GM19455 (cell line): ENCODE data around the gene TMX2.
"Not testable (repeated sequence)": the region's sequence is repeated elsewhere in the genome, so short reads cannot be mapped to it uniquely, and the experiment has no call there.

Source experiments
- ATAC-seq: cut with Tn5 transposase; IDR thresholded peaks from one replicate; pipeline ENCODE4 v1.9.1; 2021; ENCODE audit not compliant: unreplicated experiment

The TMX2 gene

DNA sequence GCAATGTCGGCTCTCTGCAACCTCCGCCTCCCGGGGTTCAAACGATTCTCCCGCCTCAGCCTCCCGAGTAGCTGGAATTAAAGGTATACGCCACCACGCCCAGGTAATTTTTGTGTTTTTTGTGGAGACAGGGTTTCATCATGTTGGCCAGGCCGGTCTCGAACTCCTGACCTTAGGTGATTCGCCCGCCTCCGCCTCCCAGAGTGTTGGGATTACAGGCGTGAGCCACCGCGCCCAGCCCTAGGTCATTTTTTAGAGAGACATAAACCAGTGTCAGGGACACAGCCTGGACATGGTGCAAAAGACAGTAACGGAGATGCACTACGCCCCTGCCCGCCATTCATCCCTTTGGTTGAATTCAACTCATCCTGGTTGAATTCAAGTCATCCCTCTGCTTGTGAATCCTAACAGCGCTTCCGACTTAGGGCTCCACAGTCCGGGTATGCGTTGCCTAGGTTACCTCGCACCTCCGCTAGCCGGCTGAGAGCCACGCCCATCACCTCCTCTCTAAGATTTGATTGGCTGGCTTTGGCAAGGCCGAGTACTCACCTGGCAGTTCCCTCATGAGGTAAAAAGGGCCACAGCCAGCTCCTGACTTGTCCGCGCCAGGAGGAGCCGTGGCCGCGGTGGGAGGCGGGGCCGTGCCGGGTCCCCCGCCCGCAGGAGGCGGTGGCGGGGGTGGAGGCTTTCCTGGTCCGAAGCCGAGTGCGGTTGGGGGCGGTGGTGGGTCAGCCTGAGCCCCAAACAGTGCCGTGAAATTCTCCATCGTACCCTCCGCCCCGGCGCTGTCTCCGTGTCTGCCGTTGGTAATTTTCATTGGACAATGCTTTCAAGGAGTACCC, 758 bp upstream of the TMX2 start, which contains the start of gene MED19:
TSS of gene MED19 (minus strand) at position 802 of the 842 bp plus-strand sequence. CDS start at position 766, 36 bp downstream.
- peak; percentile 48 for ATAC-seq

DNA sequence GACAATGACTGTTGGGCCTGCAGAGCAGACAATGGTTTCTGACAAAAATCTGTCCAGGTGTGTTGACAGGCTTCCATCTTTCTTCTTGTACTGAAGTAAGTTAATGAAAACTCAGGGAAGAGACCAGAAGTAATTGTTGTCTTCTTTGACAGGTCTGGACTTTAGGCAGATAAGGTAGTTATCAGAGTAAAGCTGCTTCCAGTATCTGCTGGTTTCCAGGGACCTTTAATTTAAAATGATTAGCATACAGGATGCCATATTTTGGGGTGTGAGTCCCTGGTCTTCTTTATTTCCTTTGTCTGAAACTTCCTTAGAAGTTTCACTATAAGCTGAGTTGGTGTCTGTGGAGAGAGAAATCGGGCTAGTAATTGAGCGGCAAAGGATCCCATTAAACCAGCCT, 1.4 kb downstream of the TMX2 start:
- ATAC-seq, result no peak

DNA sequence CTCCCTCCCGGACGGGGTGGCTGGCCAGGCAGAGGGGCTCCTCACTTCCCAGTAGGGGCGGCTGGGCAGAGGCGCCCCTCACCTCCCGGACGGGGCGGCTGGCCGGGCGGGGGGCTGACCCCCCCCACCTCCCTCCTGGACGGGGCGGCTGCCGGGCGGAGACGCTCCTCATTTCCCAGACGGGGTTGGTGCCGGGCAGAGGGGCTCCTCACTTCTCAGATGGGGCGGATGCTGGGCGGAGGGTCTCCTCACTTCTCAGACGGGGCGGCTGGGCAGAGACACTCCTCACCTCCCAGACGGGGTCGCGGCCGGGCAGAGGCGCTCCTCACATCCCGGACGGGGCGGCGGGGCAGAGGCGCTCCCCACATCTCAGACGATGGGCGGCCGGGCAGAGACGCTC, 4.3 kb downstream of the TMX2 start:
- ATAC-seq, result not testable (repeated sequence)

DNA sequence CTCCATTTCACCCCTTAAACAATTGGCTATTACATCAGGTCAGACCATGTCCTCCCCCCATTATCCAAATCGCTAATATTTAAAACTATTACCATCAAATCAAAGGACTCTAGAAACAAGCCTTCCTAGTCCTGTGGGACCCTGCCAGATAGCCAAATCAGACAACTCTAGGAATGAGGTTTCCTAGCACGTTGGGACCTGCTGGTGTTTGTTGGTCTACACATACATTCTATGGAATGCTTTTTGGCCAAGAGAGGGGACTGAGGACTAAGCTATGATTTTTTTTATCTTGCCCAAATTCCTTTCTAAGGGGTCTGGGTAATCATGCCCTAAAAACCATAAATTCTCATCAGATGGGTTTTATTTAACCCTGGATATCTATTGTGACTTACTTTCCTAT, 14.8 kb downstream of the TMX2 start:
- ATAC-seq, result no peak

DNA sequence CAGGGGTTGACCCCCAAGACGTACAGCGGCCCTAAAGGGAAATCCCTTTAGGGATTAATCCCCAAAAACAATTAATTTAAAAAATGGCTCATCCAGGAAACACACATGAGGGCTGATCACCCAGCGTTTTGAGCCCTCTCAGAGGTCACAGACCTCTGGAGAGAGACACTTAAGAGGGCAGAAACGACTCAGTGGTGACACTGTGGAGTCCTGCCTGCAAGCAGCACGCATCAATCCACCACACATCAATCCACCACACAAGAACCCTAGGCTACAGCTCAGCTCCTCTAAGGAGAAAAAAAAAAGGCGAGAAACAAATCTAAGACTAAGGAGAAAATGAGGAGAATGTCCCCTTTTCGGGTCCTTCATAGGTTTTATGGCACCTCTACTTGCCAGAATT, 16.4 kb downstream of the TMX2 start:
- ATAC-seq, result no peak

DNA sequence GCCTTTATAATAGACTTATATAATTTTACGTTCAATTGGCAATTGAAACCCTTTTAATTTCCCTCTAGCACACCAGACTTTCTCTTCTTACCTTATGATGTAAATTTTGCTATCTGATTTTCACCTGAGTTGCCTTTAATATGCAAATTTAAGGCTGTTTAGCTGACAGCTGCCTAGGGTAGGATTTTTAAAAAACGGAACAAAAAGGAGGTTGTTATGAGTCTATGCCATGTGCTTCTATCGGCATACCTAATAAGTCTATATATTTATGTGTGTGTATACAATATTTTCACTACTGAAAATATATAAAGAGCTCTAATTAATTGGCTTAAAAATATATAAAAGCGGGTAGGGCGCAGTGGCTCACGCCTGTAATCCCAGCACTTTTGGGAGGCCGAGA, 17.1 kb downstream of the TMX2 start:
- ATAC-seq, result no peak

DNA sequence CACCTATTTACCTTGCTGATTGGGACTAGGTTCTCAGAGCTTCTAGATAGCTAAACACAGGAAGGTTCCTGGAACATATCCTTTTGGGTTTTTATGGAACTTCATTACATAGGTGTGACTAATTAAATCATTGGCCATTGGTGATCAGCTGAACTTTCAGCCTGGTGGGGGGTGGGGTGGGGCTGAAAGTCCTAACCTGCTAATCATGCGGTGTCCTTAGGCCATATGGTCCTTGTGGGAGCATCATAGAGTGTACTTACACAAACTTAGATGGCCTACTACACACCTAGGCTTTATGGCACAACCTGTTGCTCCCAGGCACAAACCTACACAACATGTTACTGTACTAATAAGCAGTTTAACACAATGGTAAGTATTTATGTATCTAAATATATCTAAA, 20.3 kb downstream of the TMX2 start:
- ATAC-seq, result no peak

DNA sequence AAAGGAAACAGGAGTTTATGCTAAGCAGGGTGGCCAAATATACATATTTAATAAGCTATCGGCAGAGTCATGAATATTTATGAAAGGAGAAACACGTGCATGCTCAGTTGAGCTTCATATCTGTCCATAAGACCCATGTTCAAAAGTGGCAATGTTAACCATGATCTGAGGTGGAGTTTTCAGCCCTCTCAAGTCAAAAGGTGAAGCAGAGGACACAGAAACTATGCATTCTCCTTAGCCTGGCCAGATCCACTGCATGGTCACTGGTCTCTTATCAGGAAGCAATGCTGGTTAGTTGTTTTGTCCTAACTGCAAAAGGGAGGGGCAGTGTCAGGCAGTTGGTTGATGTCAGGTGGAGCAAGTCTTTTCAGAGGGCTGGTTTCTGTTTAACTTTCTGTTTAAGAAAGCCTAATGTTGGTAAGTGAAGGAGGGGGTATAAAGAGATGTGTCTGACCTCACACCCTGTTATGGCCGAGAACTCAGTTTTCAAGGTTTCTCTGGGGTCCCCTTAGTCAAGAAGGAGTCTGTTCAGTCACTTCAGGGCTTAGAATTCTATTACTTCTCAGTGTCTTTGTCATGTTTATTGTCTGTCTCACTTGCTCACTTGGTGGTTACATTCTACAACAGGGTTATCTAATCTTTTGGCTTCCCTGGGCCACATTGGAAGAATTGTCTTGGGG, 23.4 kb downstream of the TMX2 start:
- ATAC-seq, result no peak

DNA sequence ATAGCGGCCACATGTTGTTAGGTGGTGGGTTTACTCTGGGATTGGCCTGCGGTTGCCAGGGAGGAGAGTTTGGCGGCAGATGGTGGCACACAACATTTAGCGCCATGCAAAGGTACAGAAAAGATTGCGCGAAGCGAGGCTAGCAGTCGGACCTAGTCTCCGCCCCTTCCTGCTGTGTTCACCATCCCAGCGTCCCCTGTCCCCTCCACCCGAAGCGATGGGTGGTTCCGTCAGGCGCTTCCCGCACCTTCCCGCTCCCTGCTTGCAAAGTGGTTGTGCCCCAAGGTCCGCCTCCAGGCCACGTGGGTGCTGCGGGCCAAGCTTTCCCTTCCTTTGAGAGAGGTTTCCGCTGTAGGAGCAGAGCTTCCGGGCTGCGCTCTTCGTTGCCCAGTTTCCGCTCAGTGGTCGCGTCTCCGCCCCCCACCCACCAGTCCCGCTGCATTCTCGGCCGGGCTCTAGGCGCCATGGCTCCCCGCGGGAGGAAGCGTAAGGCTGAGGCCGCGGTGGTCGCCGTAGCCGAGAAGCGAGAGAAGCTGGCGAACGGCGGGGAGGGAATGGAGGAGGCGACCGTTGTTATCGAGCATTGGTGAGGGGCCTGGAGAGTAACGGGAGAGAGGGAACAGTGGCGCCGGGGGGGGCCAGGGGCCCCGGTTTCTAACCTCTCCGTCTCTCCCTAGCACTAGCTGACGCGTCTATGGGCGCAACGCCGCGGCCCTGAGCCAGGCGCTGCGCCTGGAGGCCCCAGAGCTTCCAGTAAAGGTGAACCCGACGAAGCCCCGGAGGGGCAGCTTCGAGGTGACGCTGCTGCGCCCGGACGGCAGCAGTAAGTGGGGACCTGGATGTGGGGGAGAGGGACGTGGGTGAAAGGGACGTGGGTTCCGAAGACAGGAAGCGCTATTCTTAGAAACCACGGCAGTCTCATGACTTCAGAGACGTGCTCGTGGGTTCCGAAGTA, 29.0 kb downstream of the TMX2 start, which contains the start of gene SELENOH:
TSS of gene SELENOH (plus strand) at position 360 of the 955 bp plus-strand sequence. CDS start at position 465, 105 bp downstream.
- peak; percentile 87 for ATAC-seq

DNA sequence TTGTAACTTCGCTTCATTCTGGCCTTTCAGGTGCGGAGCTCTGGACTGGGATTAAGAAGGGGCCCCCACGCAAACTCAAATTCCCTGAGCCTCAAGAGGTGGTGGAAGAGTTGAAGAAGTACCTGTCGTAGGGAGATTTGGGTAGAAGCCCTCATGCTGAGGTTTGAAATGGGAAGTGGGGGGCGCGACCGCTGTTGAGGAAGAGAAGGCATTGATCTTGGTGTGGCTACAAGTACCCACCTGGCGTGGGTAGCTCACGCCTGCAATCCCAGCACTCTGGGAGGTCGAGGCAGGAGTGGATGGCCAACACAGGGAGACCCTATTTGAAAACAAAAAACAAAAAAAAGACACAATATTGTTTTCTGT, 29.7 kb downstream of the TMX2 start:
- ATAC-seq, result no peak

DNA sequence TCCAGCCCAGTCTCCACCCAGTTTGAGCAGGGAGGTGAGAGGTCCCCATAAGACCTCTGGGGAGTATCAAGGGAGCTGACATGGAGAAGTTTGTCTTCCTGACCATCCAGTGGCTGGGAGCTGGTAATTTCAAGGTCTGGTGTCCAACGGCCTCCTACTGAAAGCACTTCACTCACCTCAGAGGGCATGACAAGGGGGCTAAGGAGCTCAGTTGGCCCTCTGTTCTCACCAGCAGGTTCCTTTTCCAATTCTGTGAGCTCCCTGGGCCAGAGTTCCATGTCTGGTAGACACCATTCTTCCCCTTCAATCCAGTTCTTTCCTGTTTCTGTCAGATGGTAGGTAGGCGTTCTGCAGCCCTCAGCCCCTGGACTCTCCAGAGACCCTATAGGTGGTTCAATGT, 32.0 kb downstream of the TMX2 start:
- ATAC-seq, result no peak

DNA sequence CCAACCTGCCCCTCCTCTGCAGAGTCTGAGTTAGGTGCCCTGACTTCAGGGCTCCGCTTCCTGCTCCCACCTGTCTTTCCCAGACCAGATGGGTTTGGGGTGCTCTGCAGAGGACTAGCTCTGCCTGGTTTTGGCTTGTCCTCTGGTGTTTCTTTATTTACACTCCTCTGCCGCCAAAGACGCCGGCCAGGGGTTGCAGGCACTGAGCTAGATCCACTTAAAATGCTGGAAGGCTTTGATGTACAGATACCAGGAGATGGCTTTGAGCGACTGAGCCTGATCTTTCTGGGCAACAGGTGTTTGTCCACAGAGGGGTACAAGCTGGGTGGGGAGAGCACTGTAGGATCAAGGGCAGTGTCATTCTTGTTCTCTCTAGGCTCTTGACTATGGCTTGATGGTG, 32.8 kb downstream of the TMX2 start:
- ATAC-seq, result no peak

DNA sequence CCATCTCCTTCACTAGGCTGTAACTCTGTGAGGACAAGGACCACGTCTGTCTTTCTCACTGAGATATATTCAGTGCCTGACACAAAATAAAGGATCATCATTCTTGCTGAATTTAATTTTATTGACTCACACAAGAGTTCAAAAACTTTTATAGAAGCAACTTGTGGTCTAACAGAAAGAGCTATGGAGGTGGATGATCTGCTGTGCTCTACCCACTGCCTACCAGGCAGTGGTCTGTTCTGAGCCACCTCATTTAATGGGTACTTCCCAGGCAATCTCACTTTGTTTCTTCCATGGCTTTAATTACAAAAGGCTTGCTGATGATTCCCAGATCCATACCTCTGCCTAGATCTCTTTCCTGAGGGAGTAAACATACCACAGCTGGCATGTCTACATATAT, 34.5 kb downstream of the TMX2 start:
- no peak for ATAC-seq

DNA sequence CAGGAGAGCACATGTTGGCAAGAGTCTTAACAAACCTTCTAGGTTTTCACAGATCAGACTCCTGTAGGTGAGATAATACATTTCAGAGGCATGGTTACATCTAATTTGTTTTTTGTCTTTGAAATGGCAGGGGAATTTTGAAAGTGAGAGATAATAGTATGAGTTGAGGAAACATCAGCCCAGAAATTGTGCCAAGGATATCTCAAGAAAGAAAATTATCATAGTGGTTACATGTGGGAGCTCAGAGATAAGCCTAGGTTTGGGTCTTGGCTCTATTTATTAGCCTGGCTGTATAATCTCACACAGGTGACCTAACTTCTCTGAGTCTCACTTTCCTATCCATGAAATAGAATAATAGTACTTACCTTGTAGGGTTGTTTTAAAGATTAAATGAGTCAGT, 38.8 kb downstream of the TMX2 start:
- ATAC-seq, result no peak

DNA sequence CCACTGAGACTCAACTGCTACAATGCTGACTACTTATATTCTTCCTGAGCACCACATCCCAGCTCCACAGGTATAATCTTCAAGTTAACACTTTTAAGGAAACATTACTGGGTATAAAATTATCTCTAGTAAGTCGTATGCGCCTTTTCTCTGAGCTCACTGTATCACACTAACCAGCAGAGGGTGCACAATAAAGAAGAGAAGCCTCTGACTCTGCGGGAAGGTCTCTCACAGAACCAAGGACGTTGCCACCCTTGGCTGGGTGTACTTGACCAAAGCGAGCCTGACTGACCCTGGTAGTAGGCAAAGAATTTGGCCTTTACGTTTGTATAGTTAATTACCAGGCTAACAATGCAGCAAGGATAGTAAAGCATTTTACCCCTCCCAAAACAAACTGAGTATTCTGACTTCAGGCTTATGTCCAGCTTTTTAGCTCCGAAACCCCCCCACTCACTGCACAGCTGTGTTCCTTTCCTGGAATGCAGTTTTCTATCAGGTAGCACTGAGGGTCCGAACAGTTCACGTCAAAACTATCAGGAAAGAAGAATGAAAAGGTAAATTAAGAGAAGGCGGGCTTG, 39.4 kb downstream of the TMX2 start, which contains the start of gene BTBD18:
TSS of gene BTBD18 (minus strand) at position 144 of the 578 bp plus-strand sequence. CDS start 631 bp downstream, outside the sequence.
- ATAC-seq, result peak; percentile 73

DNA sequence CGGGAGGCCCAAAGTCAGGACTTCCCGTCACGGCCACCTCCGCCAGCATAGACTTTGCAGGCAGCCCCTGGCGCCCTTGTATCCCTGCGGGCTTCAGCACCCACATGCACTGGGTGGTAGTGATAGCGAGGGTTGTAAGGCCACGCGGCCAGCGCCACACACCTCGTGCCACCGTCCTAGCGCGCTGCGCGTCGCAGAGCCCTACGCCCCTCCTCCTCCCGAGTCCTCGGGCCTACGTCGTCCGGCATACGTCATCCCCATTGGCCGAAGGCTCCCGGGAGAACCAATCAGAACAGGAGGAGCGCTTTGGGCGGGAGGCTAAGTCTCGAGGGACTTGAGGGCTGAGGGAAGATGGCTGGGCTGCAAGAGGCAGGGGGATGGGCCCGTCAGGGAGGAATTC, 40.6 kb downstream of the TMX2 start:
- ATAC-seq, result no peak

DNA sequence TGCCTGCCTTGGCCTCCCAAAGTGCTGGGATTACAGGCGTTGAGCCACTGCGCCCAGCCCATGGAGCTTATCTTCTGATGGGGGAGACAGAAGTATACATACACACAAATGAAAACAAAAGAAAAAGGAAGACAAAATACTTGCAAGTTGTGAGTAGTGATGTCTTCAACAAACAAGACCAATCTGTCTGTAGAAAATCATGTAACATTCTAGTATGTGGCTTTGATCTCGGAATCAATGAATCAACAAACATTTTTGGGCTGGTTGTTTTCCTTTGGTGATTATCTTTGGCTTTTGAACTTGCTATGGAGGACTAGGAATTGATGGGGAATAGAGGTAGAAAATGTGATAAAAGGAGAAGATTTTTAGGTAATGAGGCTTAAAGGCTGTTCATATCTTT, 45.8 kb downstream of the TMX2 start:
- ATAC-seq, result no peak

DNA sequence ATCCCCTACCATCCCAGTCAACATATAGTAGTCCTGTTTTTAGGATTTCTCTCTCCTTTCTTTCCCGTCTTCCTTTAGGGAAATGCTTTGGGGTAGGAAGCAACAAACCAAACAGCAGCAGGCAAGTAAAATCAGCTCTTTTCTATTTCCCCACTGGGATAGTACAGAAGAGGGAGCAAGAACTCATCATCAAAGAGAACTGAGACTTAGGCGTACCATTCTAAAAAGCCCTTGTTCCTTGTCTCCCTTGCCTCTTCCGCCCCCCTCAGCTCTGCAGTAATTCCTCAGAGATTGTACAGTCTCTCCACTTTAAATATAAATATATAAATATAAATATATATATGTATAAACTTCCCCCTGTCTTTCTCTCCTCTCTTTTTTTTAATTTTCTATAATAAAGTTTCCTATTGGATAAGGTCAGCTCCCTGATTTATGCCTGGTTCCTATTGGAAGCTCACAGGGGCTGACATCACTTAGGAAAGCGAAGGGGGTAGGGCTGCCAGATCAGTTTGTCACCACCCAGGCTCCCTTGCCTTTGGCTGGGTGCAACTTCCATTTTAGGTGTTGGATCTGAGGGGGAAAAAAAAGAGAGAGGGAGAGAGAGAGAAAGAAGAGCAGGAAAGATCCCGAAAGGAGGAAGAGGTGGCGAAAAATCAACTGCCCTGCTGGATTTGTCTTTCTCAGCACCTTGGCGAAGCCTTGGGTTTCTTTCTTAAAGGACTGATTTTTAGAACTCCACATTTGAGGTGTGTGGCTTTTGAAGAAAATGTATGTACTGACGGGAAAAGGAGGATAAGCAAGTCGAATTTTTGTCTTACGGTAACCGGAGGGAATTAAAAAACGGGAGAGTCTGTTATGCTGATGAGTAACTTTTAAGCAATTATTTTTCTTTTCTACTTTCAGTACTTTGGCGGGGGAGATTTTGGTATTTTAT, 49.2 kb downstream of the TMX2 start, which contains the start of gene CTNND1:
TSS of gene CTNND1 (plus strand) at position 502 of the 934 bp plus-strand sequence. CDS start 29,677 bp downstream, outside the sequence.
- ATAC-seq, result peak; percentile 85

DNA sequence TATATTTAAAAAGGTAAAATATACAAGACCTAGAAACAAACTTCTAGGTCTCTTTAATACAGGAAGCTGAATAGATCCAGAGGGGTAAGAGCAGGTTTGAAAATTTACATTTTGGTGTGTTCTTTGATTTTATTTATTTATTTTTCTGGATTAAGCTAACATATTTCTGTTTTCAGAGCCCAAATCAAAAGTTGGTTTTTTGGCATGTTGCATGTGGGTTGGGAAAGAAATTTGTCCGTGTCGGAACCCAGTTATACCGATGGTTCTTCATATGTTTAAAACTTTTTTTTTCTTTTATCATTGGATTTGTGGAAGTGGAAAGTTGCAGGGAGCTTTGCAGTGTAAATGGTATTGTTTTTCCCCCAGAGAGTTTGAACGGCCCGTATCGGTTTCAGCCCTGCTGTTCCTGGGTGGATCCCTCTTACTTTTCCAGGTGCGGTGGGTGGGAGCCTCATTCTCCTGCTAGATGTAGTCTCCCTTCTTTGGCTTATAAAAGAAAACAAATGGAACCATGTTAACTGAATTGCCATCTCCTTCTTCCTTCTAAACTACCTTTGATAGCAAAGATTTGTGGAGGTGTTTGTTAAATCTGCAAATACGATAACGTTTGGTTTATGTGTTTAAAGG, 50.0 kb downstream of the TMX2 start:
- ATAC-seq, result no peak
